Astrocyte of the cerebellum (primary cell): Measurements from ENCODE around the gene P4HA1.
"Not testable (repeated sequence)": the region's sequence is repeated elsewhere in the genome, so short reads cannot be mapped to it uniquely, and the experiment has no call there.

ENCODE experiments used
- DNase-seq: peaks from one replicate; pipeline ENCODE4 v3.0.0-alpha.2; 2011; ENCODE audit warnings: low read depth
- H3K4me3 ChIP-seq: 2 replicates; pipeline ENCODE4 v1.5.1; 2011; ENCODE audit warnings: mild to moderate bottlenecking, low read depth, low read length, moderate library complexity
- in situ Hi-C: cut with HindIII; loops from 2 replicates; pipeline ENCODE4 v1.10.0; 2017; ENCODE audit warnings: low sequenced_read_pairs
- TF ChIP-seq, protein P1 (sequence below): IDR thresholded peaks from 2 replicates; pipeline ENCODE4 v1.5.1; 2012; ENCODE audit warnings: low read length, low read depth, moderate library complexity, mild to moderate bottlenecking; ENCODE audit errors: missing control alignments

P4HA1 gene

DNA sequence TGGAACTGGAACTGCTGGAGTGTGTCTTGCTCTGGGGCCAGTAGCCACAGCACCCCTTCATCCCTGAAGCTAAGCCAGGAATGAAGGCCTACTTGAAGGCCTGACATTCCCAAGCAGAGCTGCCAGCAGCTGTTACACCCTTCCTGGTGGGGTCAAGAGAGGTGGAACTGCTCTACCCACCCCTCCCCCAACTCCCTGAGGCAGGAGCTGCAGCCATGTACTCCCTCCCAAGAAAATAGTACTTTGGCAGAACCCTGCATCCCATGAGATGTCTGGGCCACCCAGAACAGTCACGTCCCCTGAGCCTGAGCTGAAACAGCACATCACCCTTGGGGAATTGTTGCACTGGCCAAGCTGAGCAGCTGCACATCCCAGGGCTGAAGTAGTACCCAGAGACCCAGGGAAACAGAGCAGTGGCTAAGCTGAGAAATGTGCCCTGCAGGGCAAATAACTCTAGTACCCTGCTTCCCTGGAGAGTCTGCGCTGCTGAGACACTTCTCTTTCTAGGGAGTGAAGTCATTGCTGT, 78.6 kb downstream of the P4HA1 start:
- DNase-seq: no peak
- TF ChIP-seq, protein P1, sequence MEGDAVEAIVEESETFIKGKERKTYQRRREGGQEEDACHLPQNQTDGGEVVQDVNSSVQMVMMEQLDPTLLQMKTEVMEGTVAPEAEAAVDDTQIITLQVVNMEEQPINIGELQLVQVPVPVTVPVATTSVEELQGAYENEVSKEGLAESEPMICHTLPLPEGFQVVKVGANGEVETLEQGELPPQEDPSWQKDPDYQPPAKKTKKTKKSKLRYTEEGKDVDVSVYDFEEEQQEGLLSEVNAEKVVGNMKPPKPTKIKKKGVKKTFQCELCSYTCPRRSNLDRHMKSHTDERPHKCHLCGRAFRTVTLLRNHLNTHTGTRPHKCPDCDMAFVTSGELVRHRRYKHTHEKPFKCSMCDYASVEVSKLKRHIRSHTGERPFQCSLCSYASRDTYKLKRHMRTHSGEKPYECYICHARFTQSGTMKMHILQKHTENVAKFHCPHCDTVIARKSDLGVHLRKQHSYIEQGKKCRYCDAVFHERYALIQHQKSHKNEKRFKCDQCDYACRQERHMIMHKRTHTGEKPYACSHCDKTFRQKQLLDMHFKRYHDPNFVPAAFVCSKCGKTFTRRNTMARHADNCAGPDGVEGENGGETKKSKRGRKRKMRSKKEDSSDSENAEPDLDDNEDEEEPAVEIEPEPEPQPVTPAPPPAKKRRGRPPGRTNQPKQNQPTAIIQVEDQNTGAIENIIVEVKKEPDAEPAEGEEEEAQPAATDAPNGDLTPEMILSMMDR: no peak
- H3K4me3 ChIP-seq: no peak overlapping the region
- in situ Hi-C loops: no loop called here

DNA sequence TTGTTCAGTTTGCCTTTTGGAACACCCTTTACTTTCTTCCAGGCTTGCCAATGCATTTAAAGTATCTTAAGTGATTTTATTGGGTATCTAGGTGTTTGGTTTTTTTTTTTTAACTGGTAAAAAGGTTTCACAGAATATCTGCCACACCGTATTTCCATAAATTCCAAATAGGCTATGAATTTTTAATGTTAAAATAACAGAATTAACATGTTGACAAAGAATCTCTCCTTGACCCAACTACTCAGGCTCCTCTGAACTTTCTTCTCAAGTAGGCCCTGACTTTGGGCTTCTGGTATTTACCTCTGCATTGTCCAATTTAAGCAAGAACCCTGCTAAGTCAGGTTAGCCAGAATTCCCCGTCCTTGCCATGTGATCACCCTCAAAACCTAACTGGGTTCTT, 80.9 kb downstream of the P4HA1 start:
- in situ Hi-C loops: no loop called here
- DNase-seq: no peak
- TF ChIP-seq, protein P1: no peak
- H3K4me3 ChIP-seq: no peak overlapping the region

DNA sequence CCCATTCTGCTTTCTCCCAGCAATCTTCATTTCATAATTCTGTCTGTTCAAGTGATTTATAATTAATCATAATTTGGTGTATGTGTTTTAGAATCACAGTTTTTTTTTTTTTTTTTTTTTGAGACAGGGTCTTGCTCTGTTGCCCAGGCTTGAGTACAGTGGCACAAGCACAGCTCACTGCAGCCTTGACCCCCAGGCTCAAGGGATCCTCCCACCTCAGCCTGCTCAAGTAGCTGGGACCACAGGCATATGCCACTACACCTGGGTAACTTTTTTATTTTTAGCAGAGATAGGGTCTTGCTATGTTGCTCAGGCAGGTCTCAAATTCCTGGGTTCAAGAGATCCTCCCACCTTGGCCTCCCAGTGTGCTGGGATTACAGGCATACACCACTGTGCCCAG, 92.8 kb downstream of the P4HA1 start:
- in situ Hi-C loops: no loop called here
- no peak overlapping the region for H3K4me3 ChIP-seq
- TF ChIP-seq, protein P1: no peak
- no peak for DNase-seq

DNA sequence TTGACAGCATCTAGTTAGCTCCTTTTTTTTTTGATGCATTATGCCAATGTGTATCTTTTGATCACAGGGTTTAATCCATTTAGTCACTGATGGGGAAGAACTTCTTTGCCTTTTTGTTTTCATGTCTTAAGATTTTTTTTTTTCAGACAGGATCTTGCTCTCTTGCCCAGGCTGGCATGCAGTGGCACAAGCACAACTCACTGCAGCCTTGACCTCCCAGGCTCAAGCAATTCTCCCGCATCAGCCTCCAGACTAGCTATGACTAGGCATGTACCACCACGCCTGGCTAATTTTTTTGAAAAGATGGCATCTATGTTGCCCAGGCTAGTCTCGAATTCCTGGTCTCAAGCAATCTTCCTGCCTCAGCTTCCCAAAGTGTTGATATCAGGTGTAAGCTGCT, 95.7 kb downstream of the P4HA1 start:
- H3K4me3 ChIP-seq: no peak overlapping the region
- no peak for DNase-seq
- TF ChIP-seq, protein P1: no peak
- in situ Hi-C loops: no loop called here

DNA sequence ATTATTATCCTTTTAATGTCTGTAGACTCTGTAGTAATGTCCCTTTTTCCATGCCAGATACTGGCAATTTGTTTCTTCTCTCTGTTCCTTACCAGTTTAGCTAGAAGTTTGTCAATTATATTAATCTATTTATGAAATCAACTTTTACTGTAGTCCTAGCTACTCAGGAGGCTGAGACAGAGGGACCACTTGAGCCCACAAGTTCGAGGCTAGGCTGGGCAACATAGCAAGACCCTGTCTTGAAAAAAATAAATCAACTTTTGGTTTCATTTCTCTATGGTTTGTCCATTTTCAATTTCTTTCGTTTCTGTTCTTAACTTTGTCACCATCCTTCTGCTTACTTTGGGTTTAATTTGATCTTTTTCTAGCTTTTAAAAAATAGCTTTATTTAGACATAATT, 99.6 kb downstream of the P4HA1 start:
- no peak overlapping the region for H3K4me3 ChIP-seq
- TF ChIP-seq, protein P1: no peak
- in situ Hi-C loops: no loop called here
- DNase-seq: no peak

DNA sequence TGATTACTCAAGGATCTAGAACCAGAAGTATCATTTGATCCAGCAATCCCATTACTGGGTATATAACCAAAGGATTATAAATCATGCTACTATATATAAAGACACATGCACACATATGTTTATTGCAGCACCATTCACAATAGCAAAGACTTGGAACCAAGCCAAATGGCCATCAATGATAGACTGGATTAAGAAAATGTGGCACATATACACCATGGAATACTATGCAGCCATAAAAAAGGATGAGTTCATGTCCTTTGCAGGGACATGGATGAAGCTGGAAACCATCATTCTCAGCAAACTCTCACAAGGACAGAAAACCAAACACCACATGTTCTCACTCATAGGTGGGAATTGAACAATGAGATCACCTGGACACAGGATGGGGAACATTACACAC, 101.2 kb downstream of the P4HA1 start:
- H3K4me3 ChIP-seq, in situ Hi-C loops, DNase-seq: not testable (repeated sequence)

DNA sequence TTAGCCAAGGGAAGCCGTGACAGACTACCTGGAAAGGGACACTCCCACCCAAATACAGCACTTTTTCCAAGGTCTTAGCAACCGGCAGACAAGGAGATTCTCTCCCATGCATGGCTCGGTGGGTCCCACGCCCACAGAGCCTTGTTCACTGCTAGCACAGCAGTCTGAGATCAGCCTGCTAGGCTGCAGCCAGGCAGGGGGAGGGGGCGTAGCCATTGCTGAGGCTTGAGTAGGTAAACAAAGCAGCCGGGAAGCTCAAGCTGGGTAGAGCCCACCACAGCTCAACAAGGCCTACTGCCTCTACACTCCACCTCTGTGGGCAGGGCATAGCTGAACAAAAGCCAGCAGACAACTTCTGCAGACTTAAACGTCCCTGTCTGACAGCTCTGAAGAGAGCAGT, 106.9 kb downstream of the P4HA1 start:
- in situ Hi-C loops, H3K4me3 ChIP-seq, DNase-seq: not testable (repeated sequence)

DNA sequence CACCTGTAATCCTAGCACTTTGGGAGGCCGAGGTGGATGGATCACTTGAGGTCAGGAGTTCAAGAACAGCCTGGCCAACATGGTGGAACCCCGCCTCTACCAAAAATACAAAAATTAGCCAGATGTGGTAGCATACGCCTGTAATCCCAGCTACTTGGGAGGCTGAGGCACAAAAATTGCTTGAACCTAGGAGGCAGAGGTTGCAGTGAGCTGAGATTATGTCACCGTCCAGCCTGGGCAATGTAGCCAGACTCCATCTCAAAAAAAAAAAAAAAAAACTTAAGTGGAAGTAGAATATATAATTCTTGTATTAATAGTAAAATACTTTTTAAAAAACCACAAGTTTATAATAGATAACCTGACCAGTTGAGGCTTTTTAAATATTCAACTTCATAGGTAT, 112.0 kb downstream of the P4HA1 start:
- H3K4me3 ChIP-seq, in situ Hi-C loops, DNase-seq: not testable (repeated sequence)
